Kidney (tissue), 14 donors: ENCODE measurements around the gene ZFAND6. TPM values are rescaled to one million over a fixed set of nuclear protein-coding genes. Genes with fewer than 3 reads are reported as not detected.

Experiments
- DNase-seq, 5 donors: peaks; one replicate each; pipeline ENCODE4 v3.0.0-alpha.2; 2013 to 2020
- FAIRE-seq: peaks from 2 replicates; lab custom pipeline; 2012; peaks lifted over from hg19 to GRCh38; lab: Jason Lieb, UNC
- H3K27ac ChIP-seq, 2 donors: one replicate each; pipeline ENCODE4 v1.7.0; 2013; ENCODE audit warnings: low read depth in 2 of 2, low read length in 2 of 2, inconsistent platforms in 1 of 2
- H3K27me3 ChIP-seq: one replicate; pipeline ENCODE4 v1.7.1; 2013; ENCODE audit warnings: low read length, inconsistent platforms; ENCODE audit not compliant: control insufficient read depth, insufficient read depth
- H3K36me3 ChIP-seq, 3 donors: one replicate each; pipeline versions ENCODE4 v1.7.0 to v1.7.1; 2013; ENCODE audit warnings: low read length in 3 of 3, control low read depth in 1 of 3, inconsistent platforms in 1 of 3; ENCODE audit not compliant: insufficient read depth in 3 of 3, control insufficient read depth in 2 of 3
- H3K4me1 ChIP-seq, 3 donors: one replicate each; pipeline versions ENCODE4 v1.7.0 to v1.7.1; 2013; ENCODE audit warnings: low read length in 3 of 3, inconsistent platforms in 1 of 3, low read depth in 1 of 3; ENCODE audit not compliant: control insufficient read depth in 2 of 3, insufficient read depth in 2 of 3
- H3K4me3 ChIP-seq, 3 donors: one replicate each; pipeline versions ENCODE4 v1.7.0 to v1.8.1; 2013; ENCODE audit warnings: low read length in 3 of 3, control low read depth in 1 of 3, inconsistent platforms in 1 of 3
- H3K9ac ChIP-seq, 3 donors: one replicate each; pipeline versions ENCODE4 v1.7.0 to v1.7.1; 2013; ENCODE audit warnings: low read length in 3 of 3, control low read depth in 1 of 3, inconsistent platforms in 1 of 3
- H3K9me3 ChIP-seq, 3 donors: one replicate each; pipeline versions ENCODE4 v1.7.0 to v1.7.1; 2013; ENCODE audit warnings: low read length in 3 of 3, control low read depth in 1 of 3, inconsistent platforms in 1 of 3; ENCODE audit not compliant: control insufficient read depth in 2 of 3, insufficient read depth in 1 of 3
- CTCF ChIP-seq: IDR thresholded peaks from 3 replicates; pipeline ENCODE4 v1.5.1; 2012; ENCODE audit warnings: mild to moderate bottlenecking, moderate library complexity, borderline replicate concordance; ENCODE audit not compliant: insufficient read depth; ENCODE audit errors: extremely low read depth
- intact Hi-C: fragments of 100-400 bp; cut with DNase I; formaldehyde crosslinking; loops from one replicate; pipeline ENCODE4 v1.11.1; 2022
- polyA plus RNA-seq: library from polyadenylated mRNA; stranded (reverse); fragments of 350-450 nt; fragmentation: Illumina TruSeq; extraction: RNeasy Lipid Tissue Mini Kit (QIAGEN cat#74804); gene quantifications from one replicate; pipeline ENCODE4 v1.2.3, GENCODE V29; 2014; ENCODE audit warnings: low read depth, low replicate concordance; ENCODE audit not compliant: insufficient read depth
- total RNA-seq: library from RNA; stranded (reverse); fragmentation: NEBNext Ultra II Directional; extraction: Animal tissue kit (Norgen Biotek cat#: 25700); gene quantifications from one replicate; pipeline ENCODE4 v1.2.1, GENCODE V29; 2021
- donor health status: control.
- donor health status: control.
- donor health status: control.
- donor health status: control.
- donor health status: control.
- donor health status: DM: yes; HTN: yes; CAD: no.
- donor health status: Normal renal cell carcinoma (clear cell type).

ZFAND6 gene
- total and polyA plus RNA-seq, 2 donors from 2014 or later = 72.3 to 85.7 TPM

DNA sequence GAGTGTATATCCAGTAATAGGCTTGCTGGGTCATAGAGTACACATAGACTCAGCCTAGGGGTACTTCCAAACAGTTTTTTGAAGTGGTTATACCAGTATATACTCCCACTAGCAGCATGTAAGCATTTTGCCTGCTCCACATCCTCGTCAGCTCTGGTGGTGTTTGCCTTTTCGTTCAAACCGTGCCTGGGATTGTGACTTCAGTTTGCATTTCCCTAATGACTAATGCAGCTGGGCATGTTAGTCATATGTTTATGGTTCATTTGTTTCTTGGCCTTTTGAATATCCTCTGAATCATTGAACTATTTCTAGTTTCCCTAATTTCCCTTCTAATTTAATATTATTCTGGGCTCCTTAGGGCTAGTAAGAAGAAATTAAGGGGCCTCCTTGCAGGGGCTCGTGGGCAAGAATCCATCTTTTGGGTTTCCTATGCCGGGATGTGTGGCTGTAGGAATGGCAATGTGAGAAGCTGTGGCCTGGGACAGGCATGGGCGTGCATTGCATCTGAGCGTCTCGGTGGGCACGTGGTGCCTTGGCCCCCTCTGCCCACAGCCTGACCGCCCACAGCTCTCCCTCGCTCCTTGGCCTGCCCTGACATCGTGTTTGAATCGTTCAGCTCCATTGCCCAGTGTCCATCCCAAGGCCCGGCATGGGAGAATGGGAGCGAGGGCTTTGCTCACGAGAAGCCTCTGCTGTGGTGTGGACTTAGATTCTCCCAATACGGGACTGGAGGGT, 119.7 kb downstream of the ZFAND6 start:
- intact Hi-C loops = no loop called here
- H3K4me3 ChIP-seq = no peak overlapping the region
- H3K4me1 ChIP-seq = peaks cover 0 to 2% (median 0%) of the 10 kb centered on the region in 3 donors
- DNase-seq (no peak), FAIRE-seq (no peak)
- no peak overlapping the region for H3K27ac ChIP-seq
- TF ChIP-seq CTCF = no peak
- H3K27me3 ChIP-seq = no peaks in the 10 kb centered on the region
- no peaks in the 10 kb centered on the region for H3K9me3 ChIP-seq
- H3K9ac ChIP-seq = no peak overlapping the region
- H3K36me3 ChIP-seq = peaks cover 0 to 41% (median 27%) of the 10 kb centered on the region in 3 donors

DNA sequence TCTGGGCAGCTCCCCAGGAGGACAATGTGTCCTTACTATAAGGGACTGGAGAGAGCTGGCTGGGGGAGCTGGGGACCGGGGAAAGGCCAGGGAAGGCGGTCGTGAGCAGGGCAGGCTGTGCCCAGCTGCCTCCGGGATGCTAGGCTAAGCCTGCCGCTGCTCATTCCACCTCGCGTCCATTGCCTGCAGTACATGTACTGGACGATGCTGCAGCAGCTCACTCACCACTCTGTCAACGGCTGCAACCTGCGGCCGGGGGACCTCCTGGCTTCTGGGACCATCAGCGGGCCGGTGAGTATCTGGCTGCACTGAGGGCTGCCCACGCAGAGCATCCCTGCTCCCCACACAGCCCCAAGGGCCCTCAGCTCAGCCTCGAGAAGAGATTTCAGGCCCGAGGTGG, 120.5 kb downstream of the ZFAND6 start:
- H3K36me3 ChIP-seq = peaks cover 0 to 49% (median 27%) of the 10 kb centered on the region in 3 donors
- peaks cover 0 to 2% (median 0%) of the 10 kb centered on the region in 3 donors for H3K4me1 ChIP-seq
- H3K4me3 ChIP-seq = no peak overlapping the region
- no peak overlapping the region for H3K27ac ChIP-seq
- no peaks in the 10 kb centered on the region for H3K27me3 ChIP-seq
- FAIRE-seq (no peak), DNase-seq (no peak)
- intact Hi-C loops = no loop called here
- no peak overlapping the region for H3K9ac ChIP-seq
- TF ChIP-seq CTCF = no peak
- H3K9me3 ChIP-seq = no peaks in the 10 kb centered on the region

GRCh38 chr15:80180468-80180867, 121.0 kb downstream of the ZFAND6 start:
- FAIRE-seq (no peak), DNase-seq (no peak)
- peaks cover 0 to 50% (median 27%) of the 10 kb centered on the region in 3 donors for H3K36me3 ChIP-seq
- no peaks in the 10 kb centered on the region for H3K27me3 ChIP-seq
- no peak overlapping the region for H3K9ac ChIP-seq
- intact Hi-C loops = no loop called here
- no peaks in the 10 kb centered on the region for H3K9me3 ChIP-seq
- H3K4me1 ChIP-seq = peaks cover 0 to 2% (median 0%) of the 10 kb centered on the region in 3 donors
- no peak overlapping the region for H3K27ac ChIP-seq
- no peak overlapping the region for H3K4me3 ChIP-seq
- TF ChIP-seq CTCF = no peak
